ENCODE results near the gene ACOT11. TPM values are rescaled to one million over a fixed set of nuclear protein-coding genes. Genes with fewer than 3 reads are reported as not detected.

ACOT11 gene
- polyA plus RNA-seq, 1 donor from 2014 or later = not detected

DNA sequence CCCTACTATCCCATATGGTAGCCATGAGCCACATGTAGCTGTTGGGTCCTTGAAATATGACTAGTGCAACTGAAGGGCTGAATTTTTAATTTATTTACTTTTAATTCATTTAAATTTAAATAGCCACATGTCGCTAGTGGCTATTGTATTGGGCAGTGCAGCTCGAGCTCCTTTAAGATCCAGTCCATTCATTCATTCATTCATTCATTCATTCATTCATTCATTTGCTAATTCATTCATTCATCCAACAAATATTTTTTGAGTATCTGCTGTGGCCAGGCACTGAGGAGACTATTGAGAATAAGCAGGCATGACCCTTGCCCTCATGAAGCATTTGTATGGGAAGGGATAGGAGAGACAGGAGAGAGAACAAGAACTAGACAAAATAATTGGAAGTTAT lies 29.5 kb upstream of the ACOT11 start:
- H2AFZ ChIP-seq (ENCODE audit: low read depth, low read length) = no peak overlapping the region
- no peak overlapping the region for H3K9ac ChIP-seq (ENCODE audit: low read length)
- no peak overlapping the region for H3K27ac ChIP-seq (ENCODE audit: low read length)
- no peaks in the 10 kb centered on the region for H3K27me3 ChIP-seq (ENCODE audit: insufficient read depth, low read depth, low read length)
- H3K36me3 ChIP-seq (ENCODE audit: insufficient read depth, low read length) = no peaks in the 10 kb centered on the region
- H3K4me3 ChIP-seq (ENCODE audit: low read length) = no peak overlapping the region
- no peak overlapping the region for H3K4me2 ChIP-seq (ENCODE audit: low read length)
- TF ChIP-seq EZH2 (IDR thresholded peaks at IDR 0.05; ENCODE audit: borderline replicate concordance, insufficient read depth, low read length, poor library complexity, severe bottlenecking) = no peak
- TF ChIP-seq MXI1 (conservative IDR thresholded peaks at IDR 0.05; ENCODE audit: poor library complexity, severe bottlenecking) = no peak
- no peak for TF ChIP-seq TAF1 (IDR thresholded peaks at IDR 0.05; ENCODE audit: low read depth)
- TF ChIP-seq, protein P1, sequence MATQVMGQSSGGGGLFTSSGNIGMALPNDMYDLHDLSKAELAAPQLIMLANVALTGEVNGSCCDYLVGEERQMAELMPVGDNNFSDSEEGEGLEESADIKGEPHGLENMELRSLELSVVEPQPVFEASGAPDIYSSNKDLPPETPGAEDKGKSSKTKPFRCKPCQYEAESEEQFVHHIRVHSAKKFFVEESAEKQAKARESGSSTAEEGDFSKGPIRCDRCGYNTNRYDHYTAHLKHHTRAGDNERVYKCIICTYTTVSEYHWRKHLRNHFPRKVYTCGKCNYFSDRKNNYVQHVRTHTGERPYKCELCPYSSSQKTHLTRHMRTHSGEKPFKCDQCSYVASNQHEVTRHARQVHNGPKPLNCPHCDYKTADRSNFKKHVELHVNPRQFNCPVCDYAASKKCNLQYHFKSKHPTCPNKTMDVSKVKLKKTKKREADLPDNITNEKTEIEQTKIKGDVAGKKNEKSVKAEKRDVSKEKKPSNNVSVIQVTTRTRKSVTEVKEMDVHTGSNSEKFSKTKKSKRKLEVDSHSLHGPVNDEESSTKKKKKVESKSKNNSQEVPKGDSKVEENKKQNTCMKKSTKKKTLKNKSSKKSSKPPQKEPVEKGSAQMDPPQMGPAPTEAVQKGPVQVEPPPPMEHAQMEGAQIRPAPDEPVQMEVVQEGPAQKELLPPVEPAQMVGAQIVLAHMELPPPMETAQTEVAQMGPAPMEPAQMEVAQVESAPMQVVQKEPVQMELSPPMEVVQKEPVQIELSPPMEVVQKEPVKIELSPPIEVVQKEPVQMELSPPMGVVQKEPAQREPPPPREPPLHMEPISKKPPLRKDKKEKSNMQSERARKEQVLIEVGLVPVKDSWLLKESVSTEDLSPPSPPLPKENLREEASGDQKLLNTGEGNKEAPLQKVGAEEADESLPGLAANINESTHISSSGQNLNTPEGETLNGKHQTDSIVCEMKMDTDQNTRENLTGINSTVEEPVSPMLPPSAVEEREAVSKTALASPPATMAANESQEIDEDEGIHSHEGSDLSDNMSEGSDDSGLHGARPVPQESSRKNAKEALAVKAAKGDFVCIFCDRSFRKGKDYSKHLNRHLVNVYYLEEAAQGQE (IDR thresholded peaks at IDR 0.05; ENCODE audit: borderline replicate concordance) = no peak
- TF ChIP-seq RAD21 (conservative IDR thresholded peaks at IDR 0.05) = no peak
- no peak for TF ChIP-seq POLR2AphosphoS5 (IDR thresholded peaks at IDR 0.05)
- no peak for TF ChIP-seq EP300 (conservative IDR thresholded peaks at IDR 0.05; ENCODE audit: poor library complexity, severe bottlenecking)
- no peak for TF ChIP-seq SMC3 (conservative IDR thresholded peaks at IDR 0.05; ENCODE audit: poor library complexity)
- TF ChIP-seq, protein P2, sequence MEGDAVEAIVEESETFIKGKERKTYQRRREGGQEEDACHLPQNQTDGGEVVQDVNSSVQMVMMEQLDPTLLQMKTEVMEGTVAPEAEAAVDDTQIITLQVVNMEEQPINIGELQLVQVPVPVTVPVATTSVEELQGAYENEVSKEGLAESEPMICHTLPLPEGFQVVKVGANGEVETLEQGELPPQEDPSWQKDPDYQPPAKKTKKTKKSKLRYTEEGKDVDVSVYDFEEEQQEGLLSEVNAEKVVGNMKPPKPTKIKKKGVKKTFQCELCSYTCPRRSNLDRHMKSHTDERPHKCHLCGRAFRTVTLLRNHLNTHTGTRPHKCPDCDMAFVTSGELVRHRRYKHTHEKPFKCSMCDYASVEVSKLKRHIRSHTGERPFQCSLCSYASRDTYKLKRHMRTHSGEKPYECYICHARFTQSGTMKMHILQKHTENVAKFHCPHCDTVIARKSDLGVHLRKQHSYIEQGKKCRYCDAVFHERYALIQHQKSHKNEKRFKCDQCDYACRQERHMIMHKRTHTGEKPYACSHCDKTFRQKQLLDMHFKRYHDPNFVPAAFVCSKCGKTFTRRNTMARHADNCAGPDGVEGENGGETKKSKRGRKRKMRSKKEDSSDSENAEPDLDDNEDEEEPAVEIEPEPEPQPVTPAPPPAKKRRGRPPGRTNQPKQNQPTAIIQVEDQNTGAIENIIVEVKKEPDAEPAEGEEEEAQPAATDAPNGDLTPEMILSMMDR (IDR thresholded peaks at IDR 0.05; ENCODE audit: poor library complexity, severe bottlenecking) = no peak
- no peaks in the 10 kb centered on the region for H3F3A ChIP-seq (ENCODE audit: insufficient read depth, low read length, poor library complexity, severe bottlenecking)
- H3K79me2 ChIP-seq (replicated peaks; ENCODE audit: insufficient read depth, low read length) = no peaks in the 10 kb centered on the region
- H3K9me3 ChIP-seq (ENCODE audit: low read length) = no peaks in the 10 kb centered on the region
- H3K9me2 ChIP-seq (ENCODE audit: insufficient read depth, low read length) = no peaks in the 10 kb centered on the region
- H4K20me1 ChIP-seq (ENCODE audit: insufficient read depth) = no peaks in the 10 kb centered on the region

DNA sequence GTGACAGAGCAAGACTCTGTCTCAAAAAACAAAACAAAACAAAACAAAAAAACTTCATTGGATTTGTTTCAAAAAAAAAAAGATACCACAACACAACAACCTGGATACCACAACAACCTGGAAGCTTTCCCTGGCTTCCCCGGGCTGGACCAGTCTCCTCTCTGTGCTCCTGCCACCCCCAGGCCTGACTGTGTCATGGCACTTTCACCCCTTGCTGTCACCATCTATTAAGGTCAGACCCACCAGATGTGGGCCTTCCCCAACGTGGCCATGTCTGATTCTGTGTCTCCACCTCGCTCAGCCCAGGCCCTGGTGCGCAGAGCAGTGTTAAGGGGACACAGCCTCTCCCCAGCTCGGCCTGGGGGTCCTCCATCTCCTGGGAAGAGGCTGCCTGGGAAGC lies 28.3 kb upstream of the ACOT11 start:
- H3K9me2 ChIP-seq (ENCODE audit: insufficient read depth, low read length) = no peaks in the 10 kb centered on the region
- H3K36me3 ChIP-seq (ENCODE audit: insufficient read depth, low read length) = no peaks in the 10 kb centered on the region
- no peak overlapping the region for H3K27ac ChIP-seq (ENCODE audit: low read length)
- H3F3A ChIP-seq (ENCODE audit: insufficient read depth, low read length, poor library complexity, severe bottlenecking) = no peaks in the 10 kb centered on the region
- H3K79me2 ChIP-seq (replicated peaks; ENCODE audit: insufficient read depth, low read length) = no peaks in the 10 kb centered on the region
- TF ChIP-seq, protein P1 (IDR thresholded peaks at IDR 0.05; ENCODE audit: borderline replicate concordance) = no peak
- TF ChIP-seq POLR2AphosphoS5 (IDR thresholded peaks at IDR 0.05) = no peak
- no peak for TF ChIP-seq EP300 (conservative IDR thresholded peaks at IDR 0.05; ENCODE audit: poor library complexity, severe bottlenecking)
- TF ChIP-seq MXI1 (conservative IDR thresholded peaks at IDR 0.05; ENCODE audit: poor library complexity, severe bottlenecking) = no peak
- TF ChIP-seq, protein P2 (IDR thresholded peaks at IDR 0.05; ENCODE audit: poor library complexity, severe bottlenecking) = no peak
- TF ChIP-seq SMC3 (conservative IDR thresholded peaks at IDR 0.05; ENCODE audit: poor library complexity) = no peak
- no peak for TF ChIP-seq EZH2 (IDR thresholded peaks at IDR 0.05; ENCODE audit: borderline replicate concordance, insufficient read depth, low read length, poor library complexity, severe bottlenecking)
- TF ChIP-seq TAF1 (IDR thresholded peaks at IDR 0.05; ENCODE audit: low read depth) = no peak
- no peak for TF ChIP-seq RAD21 (conservative IDR thresholded peaks at IDR 0.05)
- no peak overlapping the region for H2AFZ ChIP-seq (ENCODE audit: low read depth, low read length)
- no peak overlapping the region for H3K4me2 ChIP-seq (ENCODE audit: low read length)
- no peaks in the 10 kb centered on the region for H3K27me3 ChIP-seq (ENCODE audit: insufficient read depth, low read depth, low read length)
- no peaks in the 10 kb centered on the region for H4K20me1 ChIP-seq (ENCODE audit: insufficient read depth)
- no peaks in the 10 kb centered on the region for H3K9me3 ChIP-seq (ENCODE audit: low read length)
- H3K4me3 ChIP-seq (ENCODE audit: low read length) = no peak overlapping the region
- H3K9ac ChIP-seq (ENCODE audit: low read length) = no peak overlapping the region

All from neural cell (in vitro differentiated cells).